PFSK-1 (cell line): ENCODE measurements around the gene PRSS57.

Experiments used
- FOXP2 ChIP-seq: optimal IDR thresholded peaks from 2 replicates; pipeline ENCODE3; 2011; ENCODE audit warnings: borderline replicate concordance, control low read depth, inconsistent platforms; ENCODE audit not compliant: insufficient read depth; ENCODE audit errors: extremely low read length, extremely low read depth
- POLR2AphosphoS5 ChIP-seq: IDR thresholded peaks from 2 replicates; pipeline ENCODE4 v1.6.1; 2012; ENCODE audit warnings: low read depth, mild to moderate bottlenecking, control low read depth, low read length, moderate library complexity
- TAF1 ChIP-seq: IDR thresholded peaks from 2 replicates; pipeline ENCODE4 v1.6.1; 2012; ENCODE audit warnings: low read length, control low read depth, borderline replicate concordance; ENCODE audit not compliant: insufficient read depth
- TF ChIP-seq, protein P1 (sequence below), 2 experiments: IDR thresholded peaks; 2 replicates each; pipeline versions ENCODE4 v1.6.1 to v1.8.0; 2011 to 2012; ENCODE audit warnings: low read depth in 2 of 2, low read length in 2 of 2, control low read depth in 1 of 2, inconsistent platforms in 1 of 2, mild to moderate bottlenecking in 1 of 2, moderate library complexity in 1 of 2; ENCODE audit not compliant: insufficient read depth in 1 of 2

DNA sequence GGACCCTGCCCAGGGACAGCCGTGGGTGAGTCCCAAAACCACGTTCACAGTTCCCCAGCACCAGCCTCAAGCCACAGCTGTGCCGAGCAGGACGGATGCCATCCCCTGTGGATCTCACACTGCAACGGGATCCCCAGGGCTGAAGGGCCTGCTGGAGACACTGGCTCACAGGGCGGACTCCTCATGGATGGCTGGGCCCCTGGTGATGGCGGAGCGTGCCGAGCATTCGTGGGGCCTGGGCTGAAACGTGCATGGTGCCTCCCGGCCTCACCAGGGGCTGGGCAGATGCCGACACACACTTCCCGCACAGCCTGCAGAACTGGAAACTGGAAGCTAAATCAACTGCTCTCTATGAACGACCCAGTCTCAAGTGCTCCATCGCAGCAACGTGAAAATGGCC lies 41.8 kb downstream of the PRSS57 start:
- TF ChIP-seq, protein P1, sequence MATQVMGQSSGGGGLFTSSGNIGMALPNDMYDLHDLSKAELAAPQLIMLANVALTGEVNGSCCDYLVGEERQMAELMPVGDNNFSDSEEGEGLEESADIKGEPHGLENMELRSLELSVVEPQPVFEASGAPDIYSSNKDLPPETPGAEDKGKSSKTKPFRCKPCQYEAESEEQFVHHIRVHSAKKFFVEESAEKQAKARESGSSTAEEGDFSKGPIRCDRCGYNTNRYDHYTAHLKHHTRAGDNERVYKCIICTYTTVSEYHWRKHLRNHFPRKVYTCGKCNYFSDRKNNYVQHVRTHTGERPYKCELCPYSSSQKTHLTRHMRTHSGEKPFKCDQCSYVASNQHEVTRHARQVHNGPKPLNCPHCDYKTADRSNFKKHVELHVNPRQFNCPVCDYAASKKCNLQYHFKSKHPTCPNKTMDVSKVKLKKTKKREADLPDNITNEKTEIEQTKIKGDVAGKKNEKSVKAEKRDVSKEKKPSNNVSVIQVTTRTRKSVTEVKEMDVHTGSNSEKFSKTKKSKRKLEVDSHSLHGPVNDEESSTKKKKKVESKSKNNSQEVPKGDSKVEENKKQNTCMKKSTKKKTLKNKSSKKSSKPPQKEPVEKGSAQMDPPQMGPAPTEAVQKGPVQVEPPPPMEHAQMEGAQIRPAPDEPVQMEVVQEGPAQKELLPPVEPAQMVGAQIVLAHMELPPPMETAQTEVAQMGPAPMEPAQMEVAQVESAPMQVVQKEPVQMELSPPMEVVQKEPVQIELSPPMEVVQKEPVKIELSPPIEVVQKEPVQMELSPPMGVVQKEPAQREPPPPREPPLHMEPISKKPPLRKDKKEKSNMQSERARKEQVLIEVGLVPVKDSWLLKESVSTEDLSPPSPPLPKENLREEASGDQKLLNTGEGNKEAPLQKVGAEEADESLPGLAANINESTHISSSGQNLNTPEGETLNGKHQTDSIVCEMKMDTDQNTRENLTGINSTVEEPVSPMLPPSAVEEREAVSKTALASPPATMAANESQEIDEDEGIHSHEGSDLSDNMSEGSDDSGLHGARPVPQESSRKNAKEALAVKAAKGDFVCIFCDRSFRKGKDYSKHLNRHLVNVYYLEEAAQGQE (IDR thresholded peaks at IDR 0.05; ENCODE audit: insufficient read depth in 1 of 2, low read depth in 2 of 2, low read length in 2 of 2), result no peak
- no peak for TF ChIP-seq POLR2AphosphoS5
- no peak for TF ChIP-seq TAF1
- TF ChIP-seq FOXP2, result no peak
